ENCODE data around the gene CFAP54. TPM values are rescaled to one million over a fixed set of nuclear protein-coding genes. Genes with fewer than 3 reads are reported as not detected.

Gene CFAP54
- polyA plus RNA-seq, 2 of the 4 experiments (the other 2 are of a cell fraction), result 0.70 to 1.2 TPM

- no peaks in the 10 kb centered on the region for H3K9me3 ChIP-seq
- ATAC-seq (no peak), DNase-seq (ENCODE audit: low read depth in 1 of 2, low spot score in 1 of 2) (no peak), FAIRE-seq (no peak)
- H3K4me1 ChIP-seq, result 0 out of 3 replicates have a peak, but pooled peaks cover 3% of the 10 kb centered on the region
- ChIA-PET CTCF (interaction anchor here (0.9 to 2.1 kb wide), 5 partner anchors 8 to 93 kb away, joined by 3 to 7 read pairs (median 6); partner anchors contain the start of gene CFAP54), POLR2A (no interaction called here)
- WGBS (ENCODE audit: missing lambda C conversion rate), result 84% methylated on average over 3 of the region's 3 CpGs
- no peak overlapping the region for H3K4me2 ChIP-seq
- TF ChIP-seq MAFK (IDR thresholded peaks at IDR 0.05; ENCODE audit: partially characterized antibody) (no peak), SMC3 (IDR thresholded peaks at IDR 0.05) (no peak), CBX8 (IDR thresholded peaks at IDR 0.05) (no peak), PBX3 (IDR thresholded peaks at IDR 0.05) (no peak), KDM5A (IDR thresholded peaks at IDR 0.05) (no peak), NR3C1 (IDR thresholded peaks at IDR 0.05) (no peak), E2F6 (IDR thresholded peaks at IDR 0.05; ENCODE audit: borderline replicate concordance, low read depth) (no peak), FOSL2 (IDR thresholded peaks at IDR 0.05) (no peak), FOSL2 (CRISPR knock-in tag; IDR thresholded peaks at IDR 0.05) (no peak), HOXB5 (CRISPR knock-in tag; IDR thresholded peaks at IDR 0.05) (no peak), BCL3 (IDR thresholded peaks at IDR 0.05) (no peak), RARB (CRISPR knock-in tag; IDR thresholded peaks at IDR 0.05) (no peak), CHD4 (IDR thresholded peaks at IDR 0.05; ENCODE audit: borderline replicate concordance) (no peak), HOXA7 (CRISPR knock-in tag; IDR thresholded peaks at IDR 0.05) (no peak), HEYL (CRISPR knock-in tag; IDR thresholded peaks at IDR 0.05) (no peak)
- TF ChIP-seq, protein P1, sequence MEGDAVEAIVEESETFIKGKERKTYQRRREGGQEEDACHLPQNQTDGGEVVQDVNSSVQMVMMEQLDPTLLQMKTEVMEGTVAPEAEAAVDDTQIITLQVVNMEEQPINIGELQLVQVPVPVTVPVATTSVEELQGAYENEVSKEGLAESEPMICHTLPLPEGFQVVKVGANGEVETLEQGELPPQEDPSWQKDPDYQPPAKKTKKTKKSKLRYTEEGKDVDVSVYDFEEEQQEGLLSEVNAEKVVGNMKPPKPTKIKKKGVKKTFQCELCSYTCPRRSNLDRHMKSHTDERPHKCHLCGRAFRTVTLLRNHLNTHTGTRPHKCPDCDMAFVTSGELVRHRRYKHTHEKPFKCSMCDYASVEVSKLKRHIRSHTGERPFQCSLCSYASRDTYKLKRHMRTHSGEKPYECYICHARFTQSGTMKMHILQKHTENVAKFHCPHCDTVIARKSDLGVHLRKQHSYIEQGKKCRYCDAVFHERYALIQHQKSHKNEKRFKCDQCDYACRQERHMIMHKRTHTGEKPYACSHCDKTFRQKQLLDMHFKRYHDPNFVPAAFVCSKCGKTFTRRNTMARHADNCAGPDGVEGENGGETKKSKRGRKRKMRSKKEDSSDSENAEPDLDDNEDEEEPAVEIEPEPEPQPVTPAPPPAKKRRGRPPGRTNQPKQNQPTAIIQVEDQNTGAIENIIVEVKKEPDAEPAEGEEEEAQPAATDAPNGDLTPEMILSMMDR (IDR thresholded peaks at IDR 0.05), result no peak
- H3K4me3 ChIP-seq, result no peak overlapping the region
- H3K27ac ChIP-seq, result no peak overlapping the region
Measured at GRCh38 chr12:96447256-96447655, 42.1 kb upstream of the CFAP54 start.

DNA sequence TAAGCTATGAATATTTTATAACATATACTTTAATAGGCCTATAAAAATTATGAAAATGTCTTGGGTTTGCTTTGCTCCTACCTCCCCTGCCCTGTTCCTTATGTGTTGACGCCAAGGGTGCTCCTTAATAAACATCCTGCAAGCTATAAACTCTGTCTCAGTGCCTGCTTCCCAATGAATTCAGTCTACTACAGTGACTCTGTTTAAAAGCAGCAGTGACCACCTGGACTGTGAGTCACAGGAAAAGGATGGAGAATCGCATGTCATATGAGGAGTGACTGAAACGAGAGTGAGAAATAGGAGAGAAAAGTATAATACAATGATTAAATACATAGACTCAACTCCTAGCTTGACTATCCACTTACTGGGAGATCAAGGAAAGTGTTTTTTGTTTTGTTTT is 41.1 kb upstream of the CFAP54 start:
- FAIRE-seq, result no peak
- Histone ChIP-seq H3K4me2 (no peak overlapping the region), H3K4me1 (0 out of 3 replicates have a peak, but pooled peaks cover 3% of the 10 kb centered on the region), H3K9me3 (no peaks in the 10 kb centered on the region), H3K4me3 (no peak overlapping the region), H3K27ac (no peak overlapping the region)
- 54% methylated on average over 3 of the region's 3 CpGs for WGBS (ENCODE audit: missing lambda C conversion rate)
- no peak for TF ChIP-seq HEYL (CRISPR knock-in tag; IDR thresholded peaks at IDR 0.05)
- no peak for TF ChIP-seq EP300 (IDR thresholded peaks at IDR 0.05)
- TF ChIP-seq JUN (IDR thresholded peaks at IDR 0.05), result no peak
- TF ChIP-seq, protein P1 (IDR thresholded peaks at IDR 0.05), result no peak
- no peak for TF ChIP-seq ZC3H11A (IDR thresholded peaks at IDR 0.05)
- no peak for TF ChIP-seq MAFK (IDR thresholded peaks at IDR 0.05; ENCODE audit: partially characterized antibody)
- TF ChIP-seq POLR2A (IDR thresholded peaks at IDR 0.05; ENCODE audit: low read length), result no peak
- TF ChIP-seq TP53 (CRISPR knock-in tag; IDR thresholded peaks at IDR 0.05), result no peak
- TF ChIP-seq BHLHE40 (IDR thresholded peaks at IDR 0.05; ENCODE audit: low read depth, low read length), result no peak
- no peak for TF ChIP-seq CBX8 (IDR thresholded peaks at IDR 0.05)
- TF ChIP-seq PHF8 (IDR thresholded peaks at IDR 0.05; ENCODE audit: borderline replicate concordance, low read depth), result no peak
- TF ChIP-seq, protein P2, sequence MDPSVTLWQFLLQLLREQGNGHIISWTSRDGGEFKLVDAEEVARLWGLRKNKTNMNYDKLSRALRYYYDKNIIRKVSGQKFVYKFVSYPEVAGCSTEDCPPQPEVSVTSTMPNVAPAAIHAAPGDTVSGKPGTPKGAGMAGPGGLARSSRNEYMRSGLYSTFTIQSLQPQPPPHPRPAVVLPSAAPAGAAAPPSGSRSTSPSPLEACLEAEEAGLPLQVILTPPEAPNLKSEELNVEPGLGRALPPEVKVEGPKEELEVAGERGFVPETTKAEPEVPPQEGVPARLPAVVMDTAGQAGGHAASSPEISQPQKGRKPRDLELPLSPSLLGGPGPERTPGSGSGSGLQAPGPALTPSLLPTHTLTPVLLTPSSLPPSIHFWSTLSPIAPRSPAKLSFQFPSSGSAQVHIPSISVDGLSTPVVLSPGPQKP (IDR thresholded peaks at IDR 0.05; ENCODE audit: low read depth, low read length), result no peak
- no peak for TF ChIP-seq KDM1A (IDR thresholded peaks at IDR 0.05; ENCODE audit: low read depth)
- TF ChIP-seq SREBF2 (IDR thresholded peaks at IDR 0.05), result no peak
- no peak for TF ChIP-seq FOSB (CRISPR knock-in tag; IDR thresholded peaks at IDR 0.05)
- TF ChIP-seq ESRRA (IDR thresholded peaks at IDR 0.05; ENCODE audit: borderline replicate concordance, low read length), result no peak
- DNase-seq (ENCODE audit: low read depth in 1 of 2, low spot score in 1 of 2), result no peak
- POLR2A ChIA-PET, result no interaction called here
- CTCF ChIA-PET, result interaction anchor here (1.6 kb wide), 1 partner anchor 41 kb away, joined by 6 read pairs; the partner anchor contains the start of gene CFAP54
- ATAC-seq, result no peak; a peak in 1 of 6 replicates
